Thyroid gland (tissue), 4 donors: ENCODE measurements around the gene HOXA5.

Experiments
- POLR2A ChIP-seq, 2 donors: fragments of 450-650 bp; IDR thresholded peaks; one replicate each; pipeline ENCODE4 v1.6.1; 2017; ENCODE audit warnings: antibody characterized with exemption in 2 of 2, mild to moderate bottlenecking in 2 of 2, moderate library complexity in 1 of 2
- TF ChIP-seq, protein P1 (sequence below), 6 experiments: fragments of 200-600 bp in 3 of 6; fragments of 450-650 bp in 3 of 6; sonication (generic) in 3 of 6; IDR thresholded peaks; one replicate each; pipeline ENCODE4 v1.5.1; 2016 to 2019; ENCODE audit warnings: antibody characterized with exemption in 6 of 6, mild to moderate bottlenecking in 2 of 6, inconsistent platforms in 1 of 6, moderate library complexity in 1 of 6

DNA sequence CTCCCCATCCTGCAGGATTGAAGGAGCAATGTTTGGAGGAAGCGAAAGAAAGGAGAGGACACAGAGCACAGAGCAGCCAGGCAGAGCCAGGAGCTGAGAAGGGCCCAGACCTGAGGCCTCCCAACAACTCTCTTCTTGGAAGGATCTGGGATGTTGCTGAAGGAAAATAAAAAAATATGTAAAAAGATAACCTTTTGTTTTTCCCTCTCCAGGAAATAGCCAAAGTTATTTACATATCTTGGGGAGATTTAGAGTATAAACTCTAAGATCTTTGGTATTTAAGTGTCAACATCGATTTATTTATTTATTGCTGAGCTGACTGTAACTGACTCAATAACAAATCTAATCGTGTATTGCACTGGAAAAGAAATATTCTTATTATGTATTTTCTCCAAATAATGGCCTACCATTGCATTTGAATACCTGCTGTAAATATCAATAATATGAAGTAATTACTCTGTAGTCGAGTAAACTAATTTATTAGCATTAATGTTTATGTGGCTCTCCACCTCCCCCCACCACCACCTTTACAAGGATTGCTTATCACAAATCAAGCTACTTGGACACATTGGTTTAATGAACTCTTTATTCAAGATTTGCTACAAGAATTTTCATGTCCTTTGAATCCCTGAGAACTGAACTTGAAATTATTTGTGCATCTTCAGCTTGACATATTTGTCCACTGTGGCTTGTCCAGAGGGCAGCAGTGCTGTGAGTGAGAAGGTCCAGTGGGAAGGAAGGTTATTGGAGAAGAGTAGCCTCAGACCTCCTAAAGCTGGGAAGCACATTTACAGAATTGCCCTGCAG, 43.4 kb upstream of the HOXA5 start:
- TF ChIP-seq, protein P1, sequence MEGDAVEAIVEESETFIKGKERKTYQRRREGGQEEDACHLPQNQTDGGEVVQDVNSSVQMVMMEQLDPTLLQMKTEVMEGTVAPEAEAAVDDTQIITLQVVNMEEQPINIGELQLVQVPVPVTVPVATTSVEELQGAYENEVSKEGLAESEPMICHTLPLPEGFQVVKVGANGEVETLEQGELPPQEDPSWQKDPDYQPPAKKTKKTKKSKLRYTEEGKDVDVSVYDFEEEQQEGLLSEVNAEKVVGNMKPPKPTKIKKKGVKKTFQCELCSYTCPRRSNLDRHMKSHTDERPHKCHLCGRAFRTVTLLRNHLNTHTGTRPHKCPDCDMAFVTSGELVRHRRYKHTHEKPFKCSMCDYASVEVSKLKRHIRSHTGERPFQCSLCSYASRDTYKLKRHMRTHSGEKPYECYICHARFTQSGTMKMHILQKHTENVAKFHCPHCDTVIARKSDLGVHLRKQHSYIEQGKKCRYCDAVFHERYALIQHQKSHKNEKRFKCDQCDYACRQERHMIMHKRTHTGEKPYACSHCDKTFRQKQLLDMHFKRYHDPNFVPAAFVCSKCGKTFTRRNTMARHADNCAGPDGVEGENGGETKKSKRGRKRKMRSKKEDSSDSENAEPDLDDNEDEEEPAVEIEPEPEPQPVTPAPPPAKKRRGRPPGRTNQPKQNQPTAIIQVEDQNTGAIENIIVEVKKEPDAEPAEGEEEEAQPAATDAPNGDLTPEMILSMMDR (IDR thresholded peaks at IDR 0.05) = no peak
- TF ChIP-seq POLR2A (IDR thresholded peaks at IDR 0.05) = no peak
